ENCODE measurements around the gene PTCD2.
A peak's percentile ranks its signal among the peaks of the same experiment; 100 is the strongest.

The PTCD2 gene

DNA sequence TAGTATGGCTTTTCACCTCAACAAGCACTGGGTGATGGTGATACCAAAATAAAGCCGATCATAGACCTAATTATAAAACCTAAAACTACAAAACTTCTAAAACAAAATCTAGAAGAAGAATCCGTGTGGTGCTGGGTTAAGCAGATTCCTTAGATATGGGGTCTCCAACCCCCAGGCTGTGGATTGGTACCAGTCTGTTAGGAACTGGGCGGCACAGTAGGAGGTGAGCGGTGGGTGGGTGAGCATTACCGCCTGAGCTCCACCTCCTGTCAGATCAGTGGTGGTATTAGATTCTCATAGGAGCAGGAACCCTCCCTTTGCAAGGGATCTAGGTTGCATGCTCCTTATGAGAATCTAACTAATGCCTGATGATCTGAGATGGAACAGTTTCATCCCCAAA, 33.4 kb upstream of the PTCD2 start:
- ChIA-PET CTCF (interaction anchor here (1.4 kb wide), 1 partner anchor 42 kb away, joined by 4 read pairs; no protein-coding TSS in a partner anchor), POLR2A (no interaction called here)
- H3K27ac ChIP-seq (ENCODE audit: insufficient read depth in 1 of 2, low read depth in 1 of 2, low read length in 2 of 2, poor library complexity in 1 of 2, severe bottlenecking in 2 of 2), result no peak overlapping the region
- peaks cover 0 to 3% (median 1%) of the 10 kb centered on the region in 4 experiments for H3K4me1 ChIP-seq (ENCODE audit: control extremely low read depth in 1 of 4, control insufficient read depth in 4 of 4, insufficient read depth in 4 of 4, low read length in 3 of 4)
- no peaks in the 10 kb centered on the region for H3K9me3 ChIP-seq (ENCODE audit: control extremely low read depth in 1 of 5, control insufficient read depth in 4 of 5, insufficient read depth in 2 of 5, low read depth in 1 of 5, low read length in 4 of 5)
- no peak for DNase-seq
- 95% methylated on average over 4 of the region's 5 CpGs for WGBS (ENCODE audit: insufficient coverage)
- H3K27me3 ChIP-seq (replicated peaks in 2 of 5; ENCODE audit: control insufficient read depth in 4 of 5, insufficient read depth in 5 of 5, low read length in 4 of 5), result no peaks in the 10 kb centered on the region
- peaks cover 2 to 35% (median 14%) of the 10 kb centered on the region in 4 experiments for H3K36me3 ChIP-seq (ENCODE audit: control insufficient read depth in 4 of 4, insufficient read depth in 4 of 4, low read length in 3 of 4)
- no peak overlapping the region for H3K4me3 ChIP-seq (ENCODE audit: control insufficient read depth in 1 of 7, extremely low read depth in 1 of 7, insufficient read depth in 4 of 7, low read depth in 2 of 7, low read length in 6 of 7)

DNA sequence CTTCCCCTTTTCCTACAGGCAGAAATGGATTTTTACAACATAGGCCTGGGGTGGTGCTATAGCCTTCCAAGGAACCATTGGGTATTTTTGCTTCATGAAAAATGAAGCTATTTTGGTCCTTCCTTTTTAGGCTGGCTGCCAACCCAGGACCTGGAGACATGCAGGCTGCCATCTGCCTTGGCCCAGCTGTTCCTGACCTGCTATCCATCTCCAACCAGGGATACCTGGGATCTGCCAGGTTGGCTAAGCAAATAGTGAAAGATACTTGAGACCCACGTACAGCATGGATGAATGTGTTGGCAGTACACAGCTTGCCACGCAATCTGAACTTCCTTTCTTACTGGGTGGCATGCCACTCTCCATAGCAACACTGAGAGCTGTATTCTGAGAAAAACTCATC, 31.2 kb upstream of the PTCD2 start:
- no peaks in the 10 kb centered on the region for H3K27me3 ChIP-seq (replicated peaks in 2 of 5; ENCODE audit: control insufficient read depth in 4 of 5, insufficient read depth in 5 of 5, low read length in 4 of 5)
- ChIA-PET POLR2A (no interaction called here), CTCF (interaction anchor here (1.1 to 1.6 kb wide), 2 partner anchors 20 to 21 kb away, joined by 3 to 4 read pairs; no protein-coding TSS in a partner anchor)
- DNase-seq, result no peak
- H3K4me3 ChIP-seq (ENCODE audit: control insufficient read depth in 1 of 7, extremely low read depth in 1 of 7, insufficient read depth in 4 of 7, low read depth in 2 of 7, low read length in 6 of 7), result no peak overlapping the region
- no peaks in the 10 kb centered on the region for H3K9me3 ChIP-seq (ENCODE audit: control extremely low read depth in 1 of 5, control insufficient read depth in 4 of 5, insufficient read depth in 2 of 5, low read depth in 1 of 5, low read length in 4 of 5)
- H3K27ac ChIP-seq (ENCODE audit: insufficient read depth in 1 of 2, low read depth in 1 of 2, low read length in 2 of 2, poor library complexity in 1 of 2, severe bottlenecking in 2 of 2), result no peak overlapping the region
- 90% methylated on average over 2 of the region's 2 CpGs for WGBS (ENCODE audit: insufficient coverage)
- peaks cover 0 to 6% (median 2%) of the 10 kb centered on the region in 4 experiments for H3K4me1 ChIP-seq (ENCODE audit: control extremely low read depth in 1 of 4, control insufficient read depth in 4 of 4, insufficient read depth in 4 of 4, low read length in 3 of 4)
- peaks cover 5 to 35% (median 10%) of the 10 kb centered on the region in 4 experiments for H3K36me3 ChIP-seq (ENCODE audit: control insufficient read depth in 4 of 4, insufficient read depth in 4 of 4, low read length in 3 of 4)

DNA sequence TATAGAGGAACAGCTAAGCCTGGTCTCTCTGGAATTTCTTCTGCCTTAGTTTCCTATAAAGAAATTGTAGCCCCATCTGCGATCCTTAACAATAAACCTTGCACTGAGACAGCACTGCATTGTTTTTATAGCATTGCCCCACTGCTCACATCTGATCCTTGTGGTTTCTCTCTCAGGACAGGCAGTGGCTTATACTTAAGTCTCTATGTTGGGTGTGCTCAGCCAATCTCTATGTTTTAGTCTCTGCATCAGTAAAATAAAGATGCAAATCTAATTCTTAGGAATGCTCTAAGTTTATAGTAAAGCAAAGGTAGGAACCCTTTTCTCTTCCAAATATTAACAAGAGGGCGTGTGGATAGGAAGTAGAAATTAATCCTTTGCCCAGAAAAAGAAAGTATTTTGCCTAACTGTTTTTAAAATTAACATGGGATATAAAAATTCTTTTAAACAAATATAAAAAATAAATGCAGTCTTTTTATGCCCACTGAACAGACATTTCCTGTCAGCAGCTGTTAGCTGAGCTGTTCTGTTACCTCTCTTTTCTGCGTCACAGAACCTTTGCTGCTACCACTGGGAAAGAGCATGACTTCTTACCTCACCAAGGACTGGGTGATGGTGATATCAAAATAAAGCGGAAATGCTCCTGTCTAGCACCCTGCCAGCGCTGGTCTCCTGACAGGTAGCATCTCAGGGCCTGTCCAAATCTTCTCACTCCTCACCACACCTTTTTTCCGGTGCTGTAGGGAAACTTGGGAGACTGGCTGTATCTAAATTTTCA, 29.6 kb upstream of the PTCD2 start:
- H3K27me3 ChIP-seq (replicated peaks in 2 of 5; ENCODE audit: control insufficient read depth in 4 of 5, insufficient read depth in 5 of 5, low read length in 4 of 5), result no peaks in the 10 kb centered on the region
- H3K4me3 ChIP-seq (ENCODE audit: control insufficient read depth in 1 of 7, extremely low read depth in 1 of 7, insufficient read depth in 4 of 7, low read depth in 2 of 7, low read length in 6 of 7), result no peak overlapping the region
- H3K27ac ChIP-seq (ENCODE audit: insufficient read depth in 1 of 2, low read depth in 1 of 2, low read length in 2 of 2, poor library complexity in 1 of 2, severe bottlenecking in 2 of 2), result no peak overlapping the region
- POLR2A ChIA-PET, result no interaction called here
- peaks cover 0 to 6% (median 3%) of the 10 kb centered on the region in 4 experiments for H3K4me1 ChIP-seq (ENCODE audit: control extremely low read depth in 1 of 4, control insufficient read depth in 4 of 4, insufficient read depth in 4 of 4, low read length in 3 of 4)
- CTCF ChIA-PET, result no interaction called here
- DNase-seq, result no peak
- 90% methylated on average over 3 of the region's 6 CpGs for WGBS (ENCODE audit: insufficient coverage)
- H3K36me3 ChIP-seq (ENCODE audit: control insufficient read depth in 4 of 4, insufficient read depth in 4 of 4, low read length in 3 of 4), result peaks cover 7 to 44% (median 12%) of the 10 kb centered on the region in 4 experiments
- no peaks in the 10 kb centered on the region for H3K9me3 ChIP-seq (ENCODE audit: control extremely low read depth in 1 of 5, control insufficient read depth in 4 of 5, insufficient read depth in 2 of 5, low read depth in 1 of 5, low read length in 4 of 5)

DNA sequence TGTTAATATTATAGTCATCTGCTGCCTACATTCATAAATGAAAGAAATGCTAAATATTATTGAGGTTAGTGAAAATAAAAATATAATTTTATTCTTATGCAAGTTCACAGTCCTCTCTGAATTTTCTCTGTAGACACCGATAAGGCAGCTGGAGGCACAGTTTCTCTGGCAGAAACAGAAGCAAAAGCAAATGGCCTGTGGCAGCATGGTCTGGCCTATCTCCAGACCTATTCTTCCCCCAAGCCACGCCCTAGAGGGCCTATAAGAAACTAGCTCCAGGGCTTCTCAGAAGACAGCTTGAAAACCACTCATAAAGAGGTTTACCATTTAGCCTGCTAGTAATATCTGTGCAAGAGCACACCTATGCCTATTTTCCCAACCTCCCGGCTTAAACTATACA, 28.6 kb upstream of the PTCD2 start:
- POLR2A ChIA-PET, result interaction anchor here (1.0 to 1.3 kb wide), 2 partner anchors 16 to 28 kb away, joined by 3 read pairs; partner anchors contain the start of genes MRPS27 and PTCD2
- WGBS (ENCODE audit: insufficient coverage), result 95% methylated on average over 2 of the region's 3 CpGs
- H3K27ac ChIP-seq (ENCODE audit: insufficient read depth in 1 of 2, low read depth in 1 of 2, low read length in 2 of 2, poor library complexity in 1 of 2, severe bottlenecking in 2 of 2), result no peak overlapping the region
- peaks cover 0 to 6% (median 3%) of the 10 kb centered on the region in 4 experiments for H3K4me1 ChIP-seq (ENCODE audit: control extremely low read depth in 1 of 4, control insufficient read depth in 4 of 4, insufficient read depth in 4 of 4, low read length in 3 of 4)
- peaks cover 7 to 54% (median 14%) of the 10 kb centered on the region in 4 experiments for H3K36me3 ChIP-seq (ENCODE audit: control insufficient read depth in 4 of 4, insufficient read depth in 4 of 4, low read length in 3 of 4)
- no peaks in the 10 kb centered on the region for H3K27me3 ChIP-seq (replicated peaks in 2 of 5; ENCODE audit: control insufficient read depth in 4 of 5, insufficient read depth in 5 of 5, low read length in 4 of 5)
- DNase-seq, result no peak
- H3K9me3 ChIP-seq (ENCODE audit: control extremely low read depth in 1 of 5, control insufficient read depth in 4 of 5, insufficient read depth in 2 of 5, low read depth in 1 of 5, low read length in 4 of 5), result no peaks in the 10 kb centered on the region
- no peak overlapping the region for H3K4me3 ChIP-seq (ENCODE audit: control insufficient read depth in 1 of 7, extremely low read depth in 1 of 7, insufficient read depth in 4 of 7, low read depth in 2 of 7, low read length in 6 of 7)
- CTCF ChIA-PET, result interaction anchor here (0.8 to 1.7 kb wide), 4 partner anchors 9 to 17 kb away, joined by 3 to 9 read pairs (median 3); no protein-coding TSS in a partner anchor

DNA sequence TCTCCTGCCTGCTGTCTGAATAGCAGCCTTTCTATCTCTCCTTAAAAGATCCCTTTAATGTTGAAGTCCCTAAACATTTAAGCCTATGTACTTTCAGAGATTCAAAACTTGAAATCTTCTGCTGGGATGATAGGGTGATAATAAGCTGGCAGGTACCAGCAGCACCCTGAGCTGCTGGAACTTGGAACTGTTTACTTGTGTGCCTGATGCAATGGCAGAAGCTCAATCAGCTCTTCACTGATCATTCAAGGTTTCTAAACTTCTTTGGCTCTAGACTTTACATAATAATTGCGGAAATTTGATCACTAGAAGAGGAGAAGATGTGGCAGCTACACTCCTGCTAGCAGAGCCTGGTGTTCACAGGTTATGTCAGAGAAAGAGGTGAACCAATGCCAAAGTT, 27.8 kb upstream of the PTCD2 start:
- Histone ChIP-seq H3K27me3 (replicated peaks in 2 of 5; ENCODE audit: control insufficient read depth in 4 of 5, insufficient read depth in 5 of 5, low read length in 4 of 5) (no peaks in the 10 kb centered on the region), H3K27ac (ENCODE audit: insufficient read depth in 1 of 2, low read depth in 1 of 2, low read length in 2 of 2, poor library complexity in 1 of 2, severe bottlenecking in 2 of 2) (no peak overlapping the region), H3K9me3 (ENCODE audit: control extremely low read depth in 1 of 5, control insufficient read depth in 4 of 5, insufficient read depth in 2 of 5, low read depth in 1 of 5, low read length in 4 of 5) (no peaks in the 10 kb centered on the region), H3K4me3 (ENCODE audit: control insufficient read depth in 1 of 7, extremely low read depth in 1 of 7, insufficient read depth in 4 of 7, low read depth in 2 of 7, low read length in 6 of 7) (no peak overlapping the region), H3K4me1 (ENCODE audit: control extremely low read depth in 1 of 4, control insufficient read depth in 4 of 4, insufficient read depth in 4 of 4, low read length in 3 of 4) (peaks cover 0 to 6% (median 3%) of the 10 kb centered on the region in 4 experiments), H3K36me3 (ENCODE audit: control insufficient read depth in 4 of 4, insufficient read depth in 4 of 4, low read length in 3 of 4) (peaks cover 7 to 57% (median 13%) of the 10 kb centered on the region in 4 experiments)
- DNase-seq, result no peak
- 100% methylated on average over 1 of the region's 1 CpG for WGBS (ENCODE audit: insufficient coverage)
- ChIA-PET POLR2A (interaction anchor here (1.0 to 1.3 kb wide), 2 partner anchors 16 to 28 kb away, joined by 3 read pairs; partner anchors contain the start of genes MRPS27 and PTCD2), CTCF (interaction anchor here (0.8 to 1.7 kb wide), 4 partner anchors 9 to 16 kb away, joined by 3 to 9 read pairs (median 4); no protein-coding TSS in a partner anchor)

DNA sequence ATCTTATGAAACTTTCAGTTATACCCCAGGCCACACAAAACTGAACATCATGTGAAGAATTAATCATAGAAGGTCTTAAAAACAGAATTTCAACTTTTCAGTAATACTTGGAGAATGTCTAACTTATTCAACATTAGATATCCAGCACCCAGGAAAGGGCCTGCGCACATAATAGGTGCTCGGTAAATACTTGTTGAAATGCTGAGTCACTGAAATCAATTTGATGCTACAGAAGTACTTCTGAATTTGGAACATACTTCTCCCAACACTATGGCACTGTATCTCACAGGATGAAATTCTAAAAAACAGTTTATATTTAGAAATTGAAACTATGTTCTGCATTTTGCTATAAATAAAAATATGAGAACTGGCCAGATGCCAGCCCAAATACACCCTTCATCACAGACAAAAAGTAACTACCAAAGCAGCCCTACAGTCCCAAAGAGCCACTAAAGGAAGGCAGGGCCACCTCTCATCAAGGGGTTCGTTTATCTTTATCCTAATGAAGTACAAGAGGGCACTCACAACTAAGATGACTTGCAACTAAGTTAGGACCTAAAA, 26.6 kb upstream of the PTCD2 start:
- POLR2A ChIA-PET, result interaction anchor here (0.6 kb wide), 1 partner anchor 15 kb away, joined by 4 read pairs; no protein-coding TSS in a partner anchor
- no peak overlapping the region for H3K27ac ChIP-seq (ENCODE audit: insufficient read depth in 1 of 2, low read depth in 1 of 2, low read length in 2 of 2, poor library complexity in 1 of 2, severe bottlenecking in 2 of 2)

More for the DNA sequence above, 26.6 kb upstream of the PTCD2 start:
- H3K9me3 ChIP-seq (ENCODE audit: control extremely low read depth in 1 of 5, control insufficient read depth in 4 of 5, insufficient read depth in 2 of 5, low read depth in 1 of 5, low read length in 4 of 5), result no peaks in the 10 kb centered on the region
- no peaks in the 10 kb centered on the region for H3K27me3 ChIP-seq (replicated peaks in 2 of 5; ENCODE audit: control insufficient read depth in 4 of 5, insufficient read depth in 5 of 5, low read length in 4 of 5)
- H3K4me1 ChIP-seq (ENCODE audit: control extremely low read depth in 1 of 4, control insufficient read depth in 4 of 4, insufficient read depth in 4 of 4, low read length in 3 of 4), result peaks cover 0 to 6% (median 3%) of the 10 kb centered on the region in 4 experiments
- no peak overlapping the region for H3K4me3 ChIP-seq (ENCODE audit: control insufficient read depth in 1 of 7, extremely low read depth in 1 of 7, insufficient read depth in 4 of 7, low read depth in 2 of 7, low read length in 6 of 7)
- H3K36me3 ChIP-seq (ENCODE audit: control insufficient read depth in 4 of 4, insufficient read depth in 4 of 4, low read length in 3 of 4), result peaks cover 6 to 49% (median 10%) of the 10 kb centered on the region in 4 experiments
- CTCF ChIA-PET, result interaction anchor here (0.9 to 1.4 kb wide), 2 partner anchors 11 to 161 kb away, joined by 3 to 4 read pairs; no protein-coding TSS in a partner anchor
- WGBS (ENCODE audit: insufficient coverage), result 54% methylated on average over 2 of the region's 3 CpGs
- DNase-seq, result peak in 2 of 3 donors; percentile 31 to 33

All from common myeloid progenitor, CD34-positive (primary cell).